HEK293 (cell line): ENCODE data around the gene LPIN3.

Source experiments
- ATF2 ChIP-seq: fragments of 450-650 bp; formaldehyde crosslinking; IDR thresholded peaks from 2 replicates; pipeline ENCODE4 v1.5.1; 2016; ENCODE audit warnings: missing biosample characterization, missing genetic modification characterization, low read depth
- CTCF ChIP-seq: fragments of 450-650 bp; formaldehyde crosslinking; IDR thresholded peaks from 2 replicates; pipeline ENCODE4 v1.5.1; 2016; ENCODE audit warnings: missing biosample characterization, missing genetic modification characterization
- OVOL3 ChIP-seq: fragments of 450-650 bp; formaldehyde crosslinking; IDR thresholded peaks from 2 replicates; pipeline ENCODE4 v1.5.1; 2016; ENCODE audit warnings: missing biosample characterization, missing genetic modification characterization
- PBX3 ChIP-seq: sonication (generic); formaldehyde crosslinking; IDR thresholded peaks from 2 replicates; pipeline ENCODE4 v1.8.1; 2022; ENCODE audit warnings: mild to moderate bottlenecking, moderate library complexity, missing genetic modification reagents
- REST ChIP-seq: fragments of 450-650 bp; formaldehyde crosslinking; IDR thresholded peaks from 2 replicates; pipeline ENCODE4 v1.5.1; 2016; ENCODE audit warnings: missing biosample characterization, missing genetic modification characterization
- ZNF501 ChIP-seq: fragments of 450-650 bp; formaldehyde crosslinking; IDR thresholded peaks from 2 replicates; pipeline ENCODE4 v1.5.1; 2016; ENCODE audit warnings: missing biosample characterization, missing genetic modification characterization
- ZNF621 ChIP-seq: fragments of 450-650 bp; formaldehyde crosslinking; IDR thresholded peaks from 2 replicates; pipeline ENCODE4 v1.5.1; 2017; ENCODE audit warnings: missing biosample characterization, missing genetic modification characterization
- ZNF785 ChIP-seq: fragments of 450-650 bp; formaldehyde crosslinking; IDR thresholded peaks from 2 replicates; pipeline ENCODE4 v1.5.1; 2016; ENCODE audit warnings: missing biosample characterization, missing genetic modification characterization
- ZSCAN18 ChIP-seq: fragments of 450-650 bp; formaldehyde crosslinking; IDR thresholded peaks from 2 replicates; pipeline ENCODE4 v1.5.1; 2016; ENCODE audit warnings: missing biosample characterization, missing genetic modification characterization

GRCh38 chr20:41403604-41404003 is 63.0 kb downstream of the LPIN3 start:
- TF ChIP-seq CTCF (tag by site-specific recombination): no peak
- TF ChIP-seq ZSCAN18 (tag by site-specific recombination): no peak
- no peak for TF ChIP-seq PBX3 (CRISPR knock-in tag)
- TF ChIP-seq ZNF621 (tag by site-specific recombination): no peak
- no peak for TF ChIP-seq REST
- TF ChIP-seq ZNF785 (tag by site-specific recombination): no peak
- TF ChIP-seq ZNF501 (tag by site-specific recombination): no peak
- no peak for TF ChIP-seq ATF2 (tag by site-specific recombination)
- TF ChIP-seq OVOL3: no peak
